Naive thymus-derived CD4-positive, alpha-beta T cell (primary cell): ENCODE data around the gene RASAL3. TPM values are rescaled to one million over a fixed set of nuclear protein-coding genes. Genes with fewer than 3 reads are reported as not detected.

Experiments used
- ATAC-seq: fragments of 150-1000 bp; cut with Tn5 transposase; 2 replicates; pipeline ENCODE4 v1.10.0; 2021; ENCODE audit warnings: mild to moderate bottlenecking, moderate library complexity
- CTCF ChIA-PET: fragments of 350-600 bp; sonication (Branson Sonifier 250); formaldehyde crosslinking; loops from one replicate; lab custom pipeline; 2021; ENCODE audit warnings: antibody characterized with exemption; lab: Charles Lee
- POLR2A ChIA-PET: fragments of 350-600 bp; sonication (Branson Sonifier 250); formaldehyde crosslinking; loops from one replicate; lab custom pipeline; 2021; ENCODE audit warnings: antibody characterized with exemption, inconsistent platforms; lab: Charles Lee
- DNase-seq, 9 donors: peaks; one replicate each; pipeline versions ENCODE4 v3.0.0 to v3.0.0-alpha.2; 2020 to 2022; ENCODE audit warnings: mixed read lengths in 1 of 9
- H3K27ac ChIP-seq: one replicate; pipeline ENCODE4 v1.7.0; 2013; ENCODE audit warnings: mild to moderate bottlenecking, low read depth, low read length, moderate library complexity
- H3K27me3 ChIP-seq, 2 donors: one replicate each; pipeline ENCODE4 v1.7.0; 2013; ENCODE audit warnings: low read length in 2 of 2, mild to moderate bottlenecking in 2 of 2, moderate library complexity in 2 of 2; ENCODE audit not compliant: control insufficient read depth in 2 of 2, insufficient read depth in 2 of 2
- H3K36me3 ChIP-seq, 3 experiments: 1 replicate in 2 of 3; 2 replicates in 1 of 3; pipeline ENCODE4 v1.7.0; 2013; ENCODE audit warnings: low read length in 3 of 3, mild to moderate bottlenecking in 3 of 3, moderate library complexity in 1 of 3; ENCODE audit not compliant: insufficient read depth in 3 of 3, control insufficient read depth in 2 of 3
- H3K4me1 ChIP-seq, 2 donors: one replicate each; pipeline ENCODE4 v1.7.0; 2013; ENCODE audit warnings: low read length in 2 of 2, mild to moderate bottlenecking in 2 of 2, moderate library complexity in 1 of 2; ENCODE audit not compliant: control insufficient read depth in 2 of 2, insufficient read depth in 2 of 2
- H3K4me3 ChIP-seq: 2 replicates; pipeline ENCODE4 v1.7.0; 2013; ENCODE audit warnings: mild to moderate bottlenecking, low read length
- H3K9me3 ChIP-seq, 3 experiments: 1 replicate in 2 of 3; 2 replicates in 1 of 3; pipeline ENCODE4 v1.7.0; 2013; ENCODE audit warnings: low read length in 3 of 3; ENCODE audit not compliant: control insufficient read depth in 2 of 3
- H3K27ac Mint-ChIP-seq, 9 donors: one replicate each; pipeline ENCODE4 v1.8.0; 2020 to 2022; ENCODE audit warnings: mixed read lengths in 9 of 9, mild to moderate bottlenecking in 8 of 9, moderate library complexity in 5 of 9, inconsistent platforms in 2 of 9
- H3K27me3 Mint-ChIP-seq, 5 donors: one replicate each; pipeline ENCODE4 v1.8.0; 2021 to 2022; ENCODE audit warnings: mixed read lengths in 5 of 5, mild to moderate bottlenecking in 1 of 5
- H3K36me3 Mint-ChIP-seq, 5 donors: one replicate each; pipeline ENCODE4 v1.8.0; 2020 to 2022; ENCODE audit warnings: mixed read lengths in 5 of 5, mild to moderate bottlenecking in 3 of 5, inconsistent platforms in 1 of 5
- H3K4me1 Mint-ChIP-seq, 7 donors: one replicate each; pipeline ENCODE4 v1.8.0; 2020 to 2022; ENCODE audit warnings: mixed read lengths in 7 of 7, mild to moderate bottlenecking in 3 of 7, inconsistent platforms in 1 of 7
- H3K4me3 Mint-ChIP-seq, 10 donors: one replicate each; pipeline ENCODE4 v1.8.0; 2020 to 2022; ENCODE audit warnings: mild to moderate bottlenecking in 10 of 10, mixed read lengths in 10 of 10, moderate library complexity in 6 of 10, inconsistent platforms in 2 of 10
- H3K9me3 Mint-ChIP-seq, 11 donors: one replicate each; pipeline ENCODE4 v1.8.0; 2020 to 2022; ENCODE audit warnings: mixed read lengths in 11 of 11, mild to moderate bottlenecking in 4 of 11, inconsistent platforms in 1 of 11, moderate library complexity in 1 of 11
- intact Hi-C, 2 donors: fragments of 100-400 bp; cut with micrococcal nuclease; formaldehyde crosslinking; loops; one replicate each; pipeline ENCODE4 v1.15.1; 2023
- polyA plus RNA-seq, 2 donors: library from polyadenylated mRNA; unstranded; fragments of 300-500 nt; fragmentation: Illumina TruSeq; gene quantifications; one replicate each; pipeline ENCODE4 v1.2.3, GENCODE V29; 2021
- total RNA-seq, 6 experiments: library from RNA in 5 of 6; stranded (reverse) in 5 of 6; gene quantifications; 1 replicate in 5 of 6; 2 replicates in 1 of 6; pipeline ENCODE4 v1.2.3 and lab custom pipeline; 2021 to 2026

RASAL3 gene
- total and polyA plus RNA-seq, 7 experiments from 2014 or later, result 38.5 to 214 (median 148) TPM

- peaks cover 0 to 28% (median 18%) of the 10 kb centered on the region in 5 donors for H3K36me3 Mint-ChIP-seq
- peak overlapping the region in 1 of 9 donors; percentile 41 for H3K27ac Mint-ChIP-seq
- H3K9me3 ChIP-seq, result no peaks in the 10 kb centered on the region
- peak overlapping the region in 2 of 10 donors; percentile 28 to 72 for H3K4me3 Mint-ChIP-seq
- no peak overlapping the region for H3K4me3 ChIP-seq
- peaks cover 0 to 2% (median 0%) of the 10 kb centered on the region in 5 donors for H3K27me3 Mint-ChIP-seq
- H3K4me1 Mint-ChIP-seq, result peaks cover 27 to 37% (median 32%) of the 10 kb centered on the region in 7 donors
- H3K27me3 ChIP-seq, result no peaks in the 10 kb centered on the region
- ChIA-PET CTCF (interaction anchor here (0.5 to 1.1 kb wide), 3 partner anchors 10 to 1402 kb away, joined by 3 read pairs; partner anchors contain the start of gene AKAP8L), POLR2A (interaction anchor here (1.6 to 5.2 kb wide), 2 partner anchors 10 to 11 kb away, joined by 7 to 58 read pairs; partner anchors contain the start of gene AKAP8L)
- DNase-seq (no peak), ATAC-seq (no peak)
- H3K9me3 Mint-ChIP-seq, result no peaks in the 10 kb centered on the region
- no peak overlapping the region for H3K27ac ChIP-seq
- intact Hi-C loops, result no loop called here
- H3K36me3 ChIP-seq, result peaks cover 0 to 56% (median 0%) of the 10 kb centered on the region in 3 experiments
- H3K4me1 ChIP-seq, result peaks cover 15 to 26% of the 10 kb centered on the region in 2 donors
Observed at GRCh38 chr19:15428956-15429824, 35.2 kb downstream of the RASAL3 start.

GRCh38 chr19:15427991-15428471 lies 36.3 kb downstream of the RASAL3 start:
- Histone ChIP-seq H3K27me3 (no peaks in the 10 kb centered on the region), H3K4me3 (no peak overlapping the region), H3K27ac (no peak overlapping the region), H3K36me3 (peaks cover 4 to 68% (median 9%) of the 10 kb centered on the region in 3 experiments), H3K9me3 (no peaks in the 10 kb centered on the region), H3K4me1 (peaks cover 15 to 20% of the 10 kb centered on the region in 2 donors)
- DNase-seq (no peak), ATAC-seq (no peak)
- ChIA-PET CTCF (no interaction called here), POLR2A (interaction anchor here (1.6 kb wide), 1 partner anchor 9 kb away, joined by 7 read pairs; the partner anchor contains the start of gene AKAP8L)
- peaks cover 0 to 1% (median 0%) of the 10 kb centered on the region in 5 donors for H3K27me3 Mint-ChIP-seq
- H3K9me3 Mint-ChIP-seq, result peaks cover 0 to 3% (median 0%) of the 10 kb centered on the region in 11 donors
- peak overlapping the region in 1 of 10 donors; percentile 28 for H3K4me3 Mint-ChIP-seq
- peaks cover 5 to 38% (median 25%) of the 10 kb centered on the region in 5 donors for H3K36me3 Mint-ChIP-seq
- peak overlapping the region in 2 of 9 donors; percentile 18 to 28 for H3K27ac Mint-ChIP-seq
- peaks cover 20 to 31% (median 26%) of the 10 kb centered on the region in 7 donors for H3K4me1 Mint-ChIP-seq
- intact Hi-C loops, result no loop called here

- peaks cover 5 to 75% (median 9%) of the 10 kb centered on the region in 3 experiments for H3K36me3 ChIP-seq
- H3K4me3 Mint-ChIP-seq, result no peak overlapping the region
Observed at GRCh38 chr19:15427350-15427700, 37.0 kb downstream of the RASAL3 start.

GRCh38 chr19:15426485-15427349 lies 37.6 kb downstream of the RASAL3 start:
- peaks cover 15 to 27% (median 22%) of the 10 kb centered on the region in 7 donors for H3K4me1 Mint-ChIP-seq
- CTCF ChIA-PET, result no interaction called here
- POLR2A ChIA-PET, result no interaction called here

More at GRCh38 chr19:15427350-15427700, 37.0 kb downstream of the RASAL3 start:
- H3K4me3 ChIP-seq, result no peak overlapping the region
- peaks cover 12 to 44% (median 32%) of the 10 kb centered on the region in 5 donors for H3K36me3 Mint-ChIP-seq
- ChIA-PET CTCF (no interaction called here), POLR2A (interaction anchor here (1.6 kb wide), 1 partner anchor 8 kb away, joined by 7 read pairs; the partner anchor contains the start of gene AKAP8L)
- no peak for DNase-seq
- H3K4me1 ChIP-seq, result peaks cover 15 to 20% of the 10 kb centered on the region in 2 donors
- no peaks in the 10 kb centered on the region for H3K9me3 ChIP-seq
- H3K4me1 Mint-ChIP-seq, result peaks cover 18 to 29% (median 25%) of the 10 kb centered on the region in 7 donors
- no peak for ATAC-seq
- H3K9me3 Mint-ChIP-seq, result peaks cover 0 to 6% (median 0%) of the 10 kb centered on the region in 11 donors
- H3K27ac ChIP-seq, result no peak overlapping the region
- no peaks in the 10 kb centered on the region for H3K27me3 Mint-ChIP-seq
- H3K27ac Mint-ChIP-seq, result no peak overlapping the region
- no peaks in the 10 kb centered on the region for H3K27me3 ChIP-seq
- intact Hi-C loops, result no loop called here

GRCh38 chr19:15425321-15425950 lies 38.9 kb downstream of the RASAL3 start:
- intact Hi-C loops, result no loop called here
- peaks cover 0 to 6% (median 0%) of the 10 kb centered on the region in 11 donors for H3K9me3 Mint-ChIP-seq
- Histone ChIP-seq H3K9me3 (no peaks in the 10 kb centered on the region), H3K36me3 (peaks cover 5 to 77% (median 9%) of the 10 kb centered on the region in 3 experiments), H3K4me3 (no peak overlapping the region), H3K27me3 (no peaks in the 10 kb centered on the region), H3K4me1 (peaks cover under 1 to 5% of the 10 kb centered on the region in 2 donors), H3K27ac (no peak overlapping the region)
- ChIA-PET CTCF (no interaction called here), POLR2A (no interaction called here)
- H3K4me1 Mint-ChIP-seq, result peaks cover 4 to 14% (median 9%) of the 10 kb centered on the region in 7 donors
- no peak overlapping the region for H3K27ac Mint-ChIP-seq
- no peak for DNase-seq
- no peak overlapping the region for H3K4me3 Mint-ChIP-seq
- no peaks in the 10 kb centered on the region for H3K27me3 Mint-ChIP-seq
- no peak for ATAC-seq
- H3K36me3 Mint-ChIP-seq, result peaks cover 13 to 40% (median 36%) of the 10 kb centered on the region in 5 donors

More at GRCh38 chr19:15426485-15427349, 37.6 kb downstream of the RASAL3 start:
- ATAC-seq (no peak), DNase-seq (no peak)
- H3K36me3 Mint-ChIP-seq, result peaks cover 13 to 43% (median 36%) of the 10 kb centered on the region in 5 donors
- Histone ChIP-seq H3K4me1 (peaks cover 14 to 18% of the 10 kb centered on the region in 2 donors), H3K27ac (no peak overlapping the region), H3K9me3 (no peaks in the 10 kb centered on the region), H3K4me3 (no peak overlapping the region), H3K27me3 (no peaks in the 10 kb centered on the region), H3K36me3 (peaks cover 5 to 77% (median 9%) of the 10 kb centered on the region in 3 experiments)
- peaks cover 0 to 6% (median 0%) of the 10 kb centered on the region in 11 donors for H3K9me3 Mint-ChIP-seq
- peak overlapping the region in 2 of 9 donors; percentile 22 to 61 for H3K27ac Mint-ChIP-seq
- H3K27me3 Mint-ChIP-seq, result no peaks in the 10 kb centered on the region
- H3K4me3 Mint-ChIP-seq, result peak overlapping the region in 1 of 10 donors; percentile 9
- intact Hi-C loops, result no loop called here
